ENCODE results near the gene LAMTOR4.
A peak's percentile ranks its signal among the peaks of the same experiment; 100 is the strongest.

The LAMTOR4 gene

GRCh38 chr7:100185726-100186125 is 37.0 kb downstream of the LAMTOR4 start:
- no peak overlapping the region for H3K4me2 ChIP-seq (ENCODE audit: low read length)
- peaks cover 5% of the 10 kb centered on the region for H3K79me2 ChIP-seq (ENCODE audit: control insufficient read depth, low read length)
- H3K36me3 ChIP-seq (ENCODE audit: control insufficient read depth, low read length): peaks cover 33% of the 10 kb centered on the region
- H3K9me3 ChIP-seq (ENCODE audit: control insufficient read depth, insufficient read depth, low read length): no peaks in the 10 kb centered on the region
- no peak overlapping the region for H3K27ac ChIP-seq (ENCODE audit: low read depth, low read length)
- TF ChIP-seq, protein P1, sequence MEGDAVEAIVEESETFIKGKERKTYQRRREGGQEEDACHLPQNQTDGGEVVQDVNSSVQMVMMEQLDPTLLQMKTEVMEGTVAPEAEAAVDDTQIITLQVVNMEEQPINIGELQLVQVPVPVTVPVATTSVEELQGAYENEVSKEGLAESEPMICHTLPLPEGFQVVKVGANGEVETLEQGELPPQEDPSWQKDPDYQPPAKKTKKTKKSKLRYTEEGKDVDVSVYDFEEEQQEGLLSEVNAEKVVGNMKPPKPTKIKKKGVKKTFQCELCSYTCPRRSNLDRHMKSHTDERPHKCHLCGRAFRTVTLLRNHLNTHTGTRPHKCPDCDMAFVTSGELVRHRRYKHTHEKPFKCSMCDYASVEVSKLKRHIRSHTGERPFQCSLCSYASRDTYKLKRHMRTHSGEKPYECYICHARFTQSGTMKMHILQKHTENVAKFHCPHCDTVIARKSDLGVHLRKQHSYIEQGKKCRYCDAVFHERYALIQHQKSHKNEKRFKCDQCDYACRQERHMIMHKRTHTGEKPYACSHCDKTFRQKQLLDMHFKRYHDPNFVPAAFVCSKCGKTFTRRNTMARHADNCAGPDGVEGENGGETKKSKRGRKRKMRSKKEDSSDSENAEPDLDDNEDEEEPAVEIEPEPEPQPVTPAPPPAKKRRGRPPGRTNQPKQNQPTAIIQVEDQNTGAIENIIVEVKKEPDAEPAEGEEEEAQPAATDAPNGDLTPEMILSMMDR (IDR thresholded peaks at IDR 0.05; ENCODE audit: low read depth, low read length, poor library complexity, severe bottlenecking): no peak
- TF ChIP-seq EZH2phosphoT487 (IDR thresholded peaks at IDR 0.05; ENCODE audit: borderline replicate concordance, low read length): no peak
- peaks cover 30% of the 10 kb centered on the region for H3F3A ChIP-seq (ENCODE audit: control insufficient read depth, insufficient read depth)
- no peaks in the 10 kb centered on the region for H3K27me3 ChIP-seq (ENCODE audit: control insufficient read depth, low read length)
- H3K4me1 ChIP-seq (ENCODE audit: control insufficient read depth, low read length): peaks cover 80% of the 10 kb centered on the region
- H3K9me2 ChIP-seq (replicated peaks; ENCODE audit: control insufficient read depth, low read length): no peaks in the 10 kb centered on the region
- H3K4me3 ChIP-seq (ENCODE audit: low read length): no peak overlapping the region
- H4K20me1 ChIP-seq (ENCODE audit: control insufficient read depth, insufficient read depth, low read depth, low read length): no peaks in the 10 kb centered on the region

DNA sequence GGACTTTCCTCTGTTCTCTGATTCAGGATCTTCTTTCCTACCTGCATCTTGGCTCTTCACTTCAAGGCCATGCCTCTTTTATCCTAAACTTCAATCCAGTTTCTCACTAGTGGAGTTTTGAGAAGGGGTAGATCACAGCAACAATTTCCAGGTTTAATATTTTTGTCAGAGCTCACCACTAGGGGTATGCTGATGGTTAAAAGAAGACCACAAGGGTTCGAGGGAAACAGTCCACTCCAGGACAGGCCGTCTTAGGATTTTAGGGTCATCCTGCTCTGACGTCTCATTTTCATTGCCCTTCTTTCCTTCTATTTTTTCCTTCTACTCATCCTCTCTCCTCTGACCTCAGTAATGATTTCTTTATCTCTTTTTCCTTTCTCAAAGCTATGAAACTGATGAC is 40.3 kb downstream of the LAMTOR4 start:
- Histone ChIP-seq H3K9me2 (replicated peaks; ENCODE audit: control insufficient read depth, low read length) (no peaks in the 10 kb centered on the region), H3K27ac (ENCODE audit: low read depth, low read length) (peak overlapping the region; percentile 94), H3K4me2 (ENCODE audit: low read length) (peak overlapping the region; percentile 65), H3K79me2 (ENCODE audit: control insufficient read depth, low read length) (no peaks in the 10 kb centered on the region; the same call in 1 of the 2 replicates), H3F3A (ENCODE audit: control insufficient read depth, insufficient read depth) (peaks cover 37% of the 10 kb centered on the region), H3K4me1 (ENCODE audit: control insufficient read depth, low read length) (peaks cover 80% of the 10 kb centered on the region), H3K36me3 (ENCODE audit: control insufficient read depth, low read length) (peaks cover 50% of the 10 kb centered on the region), H3K9me3 (ENCODE audit: control insufficient read depth, insufficient read depth, low read length) (no peaks in the 10 kb centered on the region), H4K20me1 (ENCODE audit: control insufficient read depth, insufficient read depth, low read depth, low read length) (no peaks in the 10 kb centered on the region), H3K4me3 (ENCODE audit: low read length) (peak overlapping the region; percentile 41), H3K27me3 (ENCODE audit: control insufficient read depth, low read length) (no peaks in the 10 kb centered on the region)
- TF ChIP-seq EZH2phosphoT487 (IDR thresholded peaks at IDR 0.05; ENCODE audit: borderline replicate concordance, low read length): no peak
- TF ChIP-seq, protein P1 (IDR thresholded peaks at IDR 0.05; ENCODE audit: low read depth, low read length, poor library complexity, severe bottlenecking): peak; percentile 64

DNA sequence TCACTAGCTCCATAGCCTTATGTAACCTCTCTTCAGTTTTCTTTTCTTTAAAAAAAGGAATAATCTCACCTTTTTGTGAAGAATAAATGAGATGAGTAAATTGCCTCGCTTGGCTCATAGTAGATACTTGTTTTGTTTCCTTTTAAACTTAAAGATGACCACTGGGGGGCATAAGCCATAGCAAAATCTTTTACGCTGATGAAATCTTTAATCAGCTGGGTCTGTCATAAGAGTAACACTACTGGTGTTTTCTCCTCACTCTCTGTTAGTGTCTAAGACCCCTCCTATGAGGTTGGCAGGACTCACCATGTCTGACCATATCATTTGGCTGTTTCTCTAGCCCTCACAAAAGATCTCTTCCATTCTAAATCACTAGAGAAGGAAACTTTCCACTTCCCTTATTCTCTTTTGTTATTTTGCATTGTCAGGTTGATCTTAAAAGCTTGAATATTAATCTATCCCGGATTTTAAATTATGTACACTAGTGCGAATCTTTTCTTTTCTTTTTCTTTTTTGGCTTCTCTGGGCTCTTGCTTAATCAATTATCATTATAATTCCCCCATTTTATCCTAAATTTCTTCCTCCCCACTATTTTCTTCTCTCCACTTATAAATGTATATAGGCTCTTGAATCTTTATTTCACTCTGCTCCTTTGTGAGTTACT is 41.5 kb downstream of the LAMTOR4 start:
- H3K4me2 ChIP-seq (ENCODE audit: low read length): peak overlapping the region; percentile 65
- H3K27ac ChIP-seq (ENCODE audit: low read depth, low read length): peak overlapping the region; percentile 94
- peaks cover 44% of the 10 kb centered on the region for H3F3A ChIP-seq (ENCODE audit: control insufficient read depth, insufficient read depth)
- no peaks in the 10 kb centered on the region; the same call in 1 of the 2 replicates for H3K79me2 ChIP-seq (ENCODE audit: control insufficient read depth, low read length)
- no peak for TF ChIP-seq EZH2phosphoT487 (IDR thresholded peaks at IDR 0.05; ENCODE audit: borderline replicate concordance, low read length)
- TF ChIP-seq, protein P1 (IDR thresholded peaks at IDR 0.05; ENCODE audit: low read depth, low read length, poor library complexity, severe bottlenecking): peak; percentile 69
- no peaks in the 10 kb centered on the region for H4K20me1 ChIP-seq (ENCODE audit: control insufficient read depth, insufficient read depth, low read depth, low read length)
- H3K9me2 ChIP-seq (replicated peaks; ENCODE audit: control insufficient read depth, low read length): no peaks in the 10 kb centered on the region
- no peaks in the 10 kb centered on the region for H3K27me3 ChIP-seq (ENCODE audit: control insufficient read depth, low read length)
- peak overlapping the region; percentile 41 for H3K4me3 ChIP-seq (ENCODE audit: low read length)
- H3K36me3 ChIP-seq (ENCODE audit: control insufficient read depth, low read length): peaks cover 60% of the 10 kb centered on the region
- H3K4me1 ChIP-seq (ENCODE audit: control insufficient read depth, low read length): peaks cover 81% of the 10 kb centered on the region
- H3K9me3 ChIP-seq (ENCODE audit: control insufficient read depth, insufficient read depth, low read length): no peaks in the 10 kb centered on the region
